DMS53 treated with DMSO at 0.1 percent for 48 hours (cell line): ENCODE measurements around the gene KCTD18.

Experiments
- DNase-seq: peaks from one replicate; lab custom pipeline; 2025; ENCODE audit not compliant: unreplicated experiment; lab: John Stamatoyannopoulos, UW

KCTD18 gene

DNA sequence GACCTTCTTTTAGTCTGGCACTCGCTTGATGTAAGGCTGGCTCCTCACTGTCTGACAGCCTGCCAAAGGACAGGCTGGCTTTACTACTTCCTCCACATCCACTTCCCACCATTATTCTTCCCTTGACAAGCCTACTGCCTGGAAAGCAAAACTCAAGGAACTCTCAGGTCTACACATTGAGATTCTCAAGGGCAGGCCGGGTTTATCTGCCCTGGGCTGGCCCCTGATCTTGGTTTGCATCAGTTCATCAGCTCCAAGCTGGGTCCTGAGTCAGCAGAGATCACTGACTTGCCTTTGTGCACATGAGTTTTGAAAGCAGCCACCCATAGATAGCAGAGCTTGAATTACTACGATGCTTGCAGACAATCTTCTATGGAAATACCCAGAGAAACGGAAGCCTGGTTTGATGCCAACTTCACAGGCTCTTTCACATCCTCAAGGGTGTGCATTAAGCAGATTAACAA lies 53.9 kb downstream of the KCTD18 start:
- no peak for DNase-seq

DNA sequence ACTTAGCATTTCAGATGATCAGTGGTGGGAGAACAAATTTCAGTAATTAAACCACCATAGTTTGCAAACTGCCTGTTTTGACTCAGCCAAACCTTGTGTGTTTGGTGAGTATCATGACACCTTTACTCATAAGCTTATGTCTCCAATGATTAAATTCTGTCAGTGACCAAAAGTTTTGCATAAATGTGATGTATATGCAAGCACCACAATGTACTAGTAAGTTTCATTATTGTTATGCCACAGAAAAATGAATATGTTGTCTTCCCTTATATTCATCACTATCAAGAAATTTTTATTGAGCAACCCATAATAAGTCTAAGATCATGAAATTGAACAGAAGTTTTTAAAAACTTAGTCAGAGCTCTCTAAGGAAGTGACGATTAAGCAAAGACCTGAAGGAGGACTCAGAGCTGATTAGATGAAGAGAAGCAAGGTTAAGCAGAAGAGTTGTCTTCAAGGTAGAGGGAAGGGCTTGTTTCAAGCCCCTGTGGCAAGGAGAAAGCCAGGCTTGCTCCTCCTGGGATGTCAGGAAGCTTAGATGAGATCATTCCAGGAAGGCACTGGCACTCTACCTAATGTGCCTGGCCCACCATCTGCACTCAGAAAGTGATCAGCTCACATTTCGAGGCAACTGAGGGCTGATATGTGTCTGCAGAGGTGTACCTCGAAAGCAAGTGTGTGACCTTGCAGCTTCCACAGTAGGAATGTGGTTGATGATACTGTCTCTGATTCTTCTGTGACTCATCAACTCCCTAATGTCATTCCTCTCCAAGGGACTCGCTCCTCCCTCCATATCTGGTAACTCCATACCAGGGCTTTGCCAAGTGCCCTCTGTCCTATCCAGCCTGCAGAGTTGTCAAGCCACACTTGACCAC lies 54.7 kb downstream of the KCTD18 start:
- DNase-seq, result no peak

DNA sequence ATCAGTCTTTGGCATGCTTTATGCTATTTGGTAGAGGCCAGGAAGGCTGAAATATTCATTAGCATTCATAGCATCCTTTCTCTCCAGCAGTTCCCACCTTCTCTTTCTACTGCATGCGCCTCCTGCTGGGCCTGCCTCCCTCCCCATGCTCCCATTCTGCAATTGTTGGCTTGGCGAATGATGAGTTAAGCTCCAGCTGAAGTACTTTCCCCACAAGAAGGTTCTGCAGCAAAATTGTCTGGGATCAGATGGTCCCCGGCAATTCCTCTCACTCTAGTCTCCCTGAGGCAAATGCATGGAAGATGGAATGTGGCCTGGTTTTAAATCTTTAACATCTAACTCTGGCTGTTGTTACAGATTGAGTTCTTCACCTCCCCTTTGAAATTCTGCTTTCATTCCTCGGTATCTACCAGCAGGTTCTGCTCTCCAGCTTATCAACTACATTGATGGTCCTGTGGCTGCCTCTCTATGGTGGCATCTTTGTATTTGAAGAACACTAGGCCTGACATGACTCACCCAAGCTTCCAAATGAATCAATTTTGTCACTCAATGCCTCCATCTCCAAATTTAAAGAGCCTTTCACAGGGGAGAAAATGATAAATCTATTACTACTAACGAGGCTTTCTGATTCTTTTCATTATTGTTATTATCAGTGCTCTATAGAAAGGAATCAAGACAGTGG lies 55.9 kb downstream of the KCTD18 start:
- no peak for DNase-seq

DNA sequence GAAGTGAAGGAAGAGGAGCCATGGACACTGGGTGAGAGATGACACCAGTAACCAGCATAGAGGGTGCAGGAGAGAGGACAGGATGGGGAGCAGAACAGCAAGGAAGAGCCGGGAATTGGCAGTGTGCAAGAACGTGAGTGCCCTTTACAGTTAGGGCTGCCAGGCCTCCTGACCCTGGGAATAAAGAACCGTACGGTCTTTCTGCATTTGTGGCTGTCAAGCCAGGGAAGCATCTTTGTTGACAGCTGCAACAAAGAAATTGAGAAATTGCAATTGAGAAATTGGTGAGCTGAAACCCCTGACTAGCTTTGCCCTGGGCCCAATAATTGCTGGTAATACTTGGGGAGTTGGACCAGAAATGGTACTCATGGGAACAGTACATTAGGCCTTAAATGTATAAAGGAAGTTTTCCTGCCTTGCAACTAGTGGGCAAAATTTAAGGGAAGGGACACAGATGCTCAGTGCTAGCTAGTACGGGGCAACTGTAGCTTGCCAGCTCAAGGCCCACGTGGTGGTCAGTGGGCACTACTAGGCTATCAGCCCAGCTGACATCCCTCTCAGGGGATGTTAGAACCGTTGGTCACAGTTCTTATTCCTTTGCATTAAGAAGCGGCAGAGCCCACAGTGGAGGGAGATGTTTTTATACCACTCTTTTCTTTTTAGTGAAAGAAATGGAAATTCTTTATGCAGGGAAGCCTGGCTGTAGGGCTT lies 56.6 kb downstream of the KCTD18 start:
- no peak for DNase-seq

DNA sequence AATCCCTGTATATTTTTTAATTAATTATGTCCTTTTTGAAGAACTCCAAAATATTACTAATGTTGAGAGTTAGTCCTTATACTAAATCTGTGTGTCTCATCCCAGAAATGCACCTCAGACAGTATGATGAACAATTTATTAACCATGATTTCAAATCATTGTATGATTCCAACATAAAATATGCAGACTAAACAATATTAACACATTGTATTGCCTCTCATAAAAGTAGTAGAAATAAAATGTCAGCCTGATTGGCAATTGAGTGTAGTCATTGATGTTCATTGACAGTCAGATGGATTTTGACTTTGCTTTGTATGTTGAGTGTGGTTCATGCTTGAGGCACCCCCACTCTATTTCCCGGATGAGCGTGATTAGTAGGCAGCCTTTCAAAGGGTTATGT lies 57.5 kb downstream of the KCTD18 start:
- no peak for DNase-seq

DNA sequence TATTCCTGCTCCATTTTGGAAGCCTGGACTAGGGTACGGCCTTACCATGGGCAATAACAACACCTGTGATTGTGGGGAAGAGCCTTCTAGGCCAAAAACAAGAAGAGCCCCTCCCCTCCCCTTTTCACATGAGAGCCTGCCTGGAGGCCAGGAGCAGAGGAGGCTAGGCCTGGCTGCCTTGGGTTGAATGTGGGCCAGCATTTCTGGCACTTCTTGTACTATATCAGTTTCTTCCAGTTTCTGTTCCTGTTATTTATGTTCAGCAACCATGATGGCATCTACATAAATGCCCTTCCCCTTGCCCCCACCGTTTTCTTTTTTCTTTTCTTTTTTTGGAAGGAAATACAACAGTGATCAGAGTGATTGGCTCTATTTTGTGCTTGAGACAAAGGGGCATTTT lies 58.4 kb downstream of the KCTD18 start:
- no peak for DNase-seq

DNA sequence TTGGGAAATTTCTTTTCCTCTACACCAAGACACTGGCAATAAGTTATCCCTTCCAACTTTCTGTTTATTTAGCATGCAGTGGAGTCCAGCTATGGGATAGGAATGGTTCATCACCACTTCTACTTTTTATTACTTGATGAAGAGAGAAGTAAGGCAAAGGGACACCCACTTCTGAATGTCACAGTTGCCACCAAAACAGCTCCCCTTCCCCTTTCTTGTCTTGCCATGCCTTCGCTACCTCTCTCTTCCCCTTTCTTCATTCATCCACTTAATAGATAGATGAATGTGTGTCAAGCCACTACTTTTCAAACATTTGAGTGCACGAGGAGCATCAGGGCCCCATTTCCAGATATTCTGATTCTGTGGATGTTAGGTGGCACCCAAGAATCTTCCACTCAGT lies 59.6 kb downstream of the KCTD18 start:
- no peak for DNase-seq

DNA sequence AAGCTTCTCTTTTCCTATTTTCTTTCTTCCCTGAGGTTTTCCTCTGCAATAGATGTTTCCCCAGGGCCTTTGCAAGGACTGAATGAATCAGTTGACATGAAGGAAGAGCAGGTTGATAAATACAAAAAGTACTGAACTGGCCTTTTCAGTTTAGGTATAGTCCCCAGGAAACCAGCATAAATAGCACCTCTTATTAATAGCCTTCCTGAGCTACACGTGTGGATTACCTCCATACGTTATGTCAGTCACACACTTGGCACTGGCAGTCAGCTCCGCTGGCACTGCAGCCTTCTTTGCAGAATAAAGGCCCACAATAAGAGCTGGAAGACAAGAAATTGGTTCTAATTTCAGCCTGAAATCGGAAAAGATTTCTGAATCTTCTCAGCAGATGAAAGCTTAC lies 60.7 kb downstream of the KCTD18 start:
- DNase-seq, result no peak

DNA sequence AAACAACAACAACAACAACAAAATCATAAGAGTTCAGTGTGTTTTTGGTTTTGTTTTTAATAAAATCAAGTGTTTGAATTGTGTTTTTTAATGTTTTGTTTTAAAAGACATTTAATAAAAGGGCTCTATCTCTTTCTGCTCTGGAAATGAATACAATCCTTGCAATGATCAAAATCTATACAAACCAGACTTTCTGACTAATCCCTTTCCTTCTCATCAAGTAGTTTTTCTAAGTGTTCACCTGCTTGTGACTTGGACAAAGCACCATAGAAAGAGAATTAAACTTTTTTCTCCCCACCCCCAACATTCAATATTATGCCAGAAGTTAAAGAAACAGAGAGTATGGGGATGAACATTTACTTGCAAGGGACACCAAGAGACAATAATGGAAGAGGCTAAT lies 61.4 kb downstream of the KCTD18 start:
- no peak for DNase-seq

DNA sequence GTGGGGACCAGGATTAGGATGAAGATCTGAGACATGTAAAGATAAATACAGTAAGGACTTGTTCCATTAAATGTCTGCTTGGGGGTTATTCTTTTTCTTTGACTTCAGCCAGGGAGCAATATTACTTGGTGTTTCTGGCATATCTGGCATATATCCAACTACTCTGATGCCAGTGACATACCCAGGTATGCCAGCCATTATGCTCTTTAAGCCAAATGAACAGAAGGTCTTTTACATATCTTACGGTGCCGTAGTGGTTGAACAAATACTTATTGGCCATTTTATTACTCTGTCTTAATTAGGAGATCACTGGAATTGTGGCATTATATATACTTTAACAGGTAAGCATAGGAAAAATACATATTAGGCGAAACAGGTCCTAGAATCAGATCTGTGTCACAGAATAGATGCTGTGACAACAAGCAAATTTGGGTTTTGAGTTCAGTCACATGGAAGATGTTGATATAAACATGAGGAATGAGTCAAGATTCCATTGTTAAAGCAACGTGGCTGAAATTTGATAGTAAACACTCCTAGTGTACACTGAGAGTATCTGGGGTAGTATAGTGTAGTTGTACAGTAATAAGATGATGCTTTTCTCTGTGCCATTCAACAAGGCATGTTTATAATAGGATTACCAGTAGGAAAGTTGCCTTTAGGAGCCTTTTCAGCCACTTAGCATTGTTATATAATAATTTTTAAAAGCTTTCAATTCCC lies 62.6 kb downstream of the KCTD18 start:
- no peak for DNase-seq

DNA sequence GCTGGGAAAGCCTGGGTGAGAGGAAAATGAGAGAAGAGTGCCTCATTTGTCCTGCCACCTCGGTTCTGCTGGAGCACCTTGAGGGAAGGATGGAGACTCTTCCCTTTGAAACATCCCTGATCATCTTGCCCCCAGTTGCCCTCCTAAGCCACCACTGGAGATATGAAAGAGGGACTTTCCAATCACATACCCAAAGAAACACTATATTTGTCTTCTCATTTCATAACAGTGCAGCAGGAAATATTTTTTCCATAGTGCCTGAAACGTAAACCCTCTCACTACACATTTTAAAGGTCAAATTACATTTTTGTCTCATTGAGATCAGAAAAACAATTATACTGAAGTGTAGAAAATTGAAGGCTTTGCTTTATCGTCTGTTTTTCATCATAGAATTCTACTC lies 63.3 kb downstream of the KCTD18 start:
- no peak for DNase-seq

DNA sequence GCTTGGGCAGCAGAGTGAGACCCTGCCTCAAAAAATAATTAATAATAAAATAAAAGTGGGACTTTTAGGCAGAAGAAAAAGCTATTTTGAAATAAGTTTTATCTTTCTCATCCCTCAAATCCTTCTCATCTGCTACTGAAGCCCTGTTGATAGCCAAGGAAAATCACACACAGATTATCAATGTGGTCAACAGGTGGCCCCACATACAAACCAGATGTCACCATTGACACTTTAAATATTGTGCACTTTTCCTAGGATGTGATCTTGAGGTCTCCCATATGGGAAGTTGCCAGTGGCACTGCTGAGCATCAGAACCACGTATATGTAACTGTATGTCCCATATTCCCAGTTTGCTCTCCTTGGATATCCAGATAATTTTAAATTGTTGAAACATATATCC lies 64.6 kb downstream of the KCTD18 start:
- DNase-seq, result no peak

DNA sequence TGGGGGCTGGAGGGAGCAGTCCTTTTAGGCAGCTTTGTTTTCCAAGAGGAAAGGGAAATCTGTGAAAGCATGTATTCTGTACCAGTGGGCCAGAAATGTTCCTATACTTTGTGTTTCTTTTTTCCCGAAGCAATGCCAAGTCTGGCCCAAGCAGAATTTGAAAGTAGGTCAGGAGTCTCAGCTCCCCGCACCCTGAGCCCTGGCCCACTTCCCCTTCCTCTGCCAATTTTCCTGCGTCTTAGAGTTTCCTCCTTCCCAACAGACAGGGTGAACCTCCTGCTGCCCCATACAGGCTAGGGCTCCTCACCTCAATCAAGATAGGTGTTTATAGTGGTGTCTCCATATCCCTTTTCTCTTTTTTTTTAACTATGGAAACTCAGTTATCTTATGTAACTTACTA lies 65.3 kb downstream of the KCTD18 start:
- DNase-seq, result no peak

DNA sequence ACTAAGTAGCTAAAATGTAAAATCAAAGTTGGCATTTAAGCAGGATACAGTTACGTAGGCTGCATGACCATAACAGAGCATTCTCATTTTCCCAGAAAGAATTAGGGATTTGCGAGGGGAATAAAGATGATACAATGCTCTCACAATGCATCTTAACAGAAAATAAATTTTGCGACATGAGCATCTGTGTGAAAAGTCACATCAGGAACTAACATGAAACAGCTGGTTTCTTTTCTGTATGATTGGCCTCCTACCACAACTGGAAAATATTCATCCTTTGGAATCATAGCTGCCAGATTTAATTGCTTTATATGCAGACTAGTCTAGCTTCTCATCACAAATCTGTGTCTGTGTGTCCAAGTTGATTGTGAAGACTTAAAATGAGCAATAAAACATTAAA lies 66.0 kb downstream of the KCTD18 start:
- DNase-seq, result no peak

DNA sequence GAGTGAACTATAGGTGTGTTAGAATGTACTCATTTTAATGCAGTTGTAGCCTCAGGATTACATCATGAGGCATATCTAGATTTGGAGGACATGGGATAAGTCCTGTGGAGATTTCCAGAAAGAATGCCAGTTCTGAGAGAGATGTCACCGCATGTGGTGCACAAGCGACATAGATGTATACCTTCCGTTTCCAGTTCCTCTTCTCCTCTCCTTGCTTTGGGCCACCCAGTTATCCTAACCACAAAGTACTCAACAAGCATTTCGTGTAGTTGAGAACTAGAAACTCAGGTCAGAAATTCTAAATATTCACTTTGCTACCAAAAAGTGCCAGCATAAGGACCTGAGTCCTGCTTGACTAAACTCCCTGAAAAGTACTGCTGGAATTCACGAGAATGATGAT lies 66.5 kb downstream of the KCTD18 start:
- no peak for DNase-seq

DNA sequence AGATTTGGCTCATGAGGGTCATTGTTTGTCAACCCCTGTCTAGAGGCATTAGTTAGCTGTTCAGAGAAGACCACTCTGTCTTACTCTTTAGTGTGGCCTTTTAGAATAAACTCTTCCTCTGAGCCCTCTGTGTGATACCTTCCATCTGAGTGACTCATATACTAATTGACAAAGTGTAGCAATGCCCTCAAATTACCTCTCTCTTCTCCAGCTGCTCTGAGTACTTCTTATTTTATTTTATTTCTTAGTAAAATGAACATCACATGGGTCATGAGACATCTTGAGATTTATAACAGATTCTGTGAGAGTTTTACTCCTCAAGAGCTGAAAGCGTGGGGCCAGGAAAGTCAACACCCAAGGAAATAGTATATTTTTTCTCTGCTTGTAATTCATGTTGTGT lies 67.4 kb downstream of the KCTD18 start:
- no peak for DNase-seq

DNA sequence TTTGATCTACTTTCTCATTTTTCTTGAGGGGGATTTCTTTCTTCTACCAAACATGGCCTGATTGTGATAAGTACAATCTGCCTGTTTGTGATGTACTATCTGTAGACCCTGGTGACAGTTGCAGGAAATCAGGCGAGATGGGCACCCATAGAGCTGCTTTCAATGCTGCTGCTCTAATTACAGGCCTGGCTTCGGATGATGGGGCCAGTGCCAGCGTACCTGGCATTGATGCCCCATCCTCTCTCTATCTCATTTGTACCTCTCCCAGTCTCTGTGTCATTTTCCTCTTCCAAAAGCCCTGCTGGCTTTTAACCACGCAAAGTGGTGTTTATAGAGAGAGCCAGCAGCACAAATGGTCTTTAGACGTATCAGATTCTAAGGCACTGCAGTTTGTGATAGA lies 69.9 kb downstream of the KCTD18 start:
- DNase-seq, result no peak
